Thyroid gland (tissue), 4 donors: ENCODE data around the gene ERVW-1.

Experiments used
- POLR2A ChIP-seq, 2 donors: fragments of 450-650 bp; IDR thresholded peaks; one replicate each; pipeline ENCODE4 v1.6.1; 2017; ENCODE audit warnings: antibody characterized with exemption in 2 of 2, mild to moderate bottlenecking in 2 of 2, moderate library complexity in 1 of 2
- TF ChIP-seq, protein P1 (sequence below), 6 experiments: fragments of 200-600 bp in 3 of 6; fragments of 450-650 bp in 3 of 6; sonication (generic) in 3 of 6; IDR thresholded peaks; one replicate each; pipeline ENCODE4 v1.5.1; 2016 to 2019; ENCODE audit warnings: antibody characterized with exemption in 6 of 6, mild to moderate bottlenecking in 2 of 6, inconsistent platforms in 1 of 6, moderate library complexity in 1 of 6

DNA sequence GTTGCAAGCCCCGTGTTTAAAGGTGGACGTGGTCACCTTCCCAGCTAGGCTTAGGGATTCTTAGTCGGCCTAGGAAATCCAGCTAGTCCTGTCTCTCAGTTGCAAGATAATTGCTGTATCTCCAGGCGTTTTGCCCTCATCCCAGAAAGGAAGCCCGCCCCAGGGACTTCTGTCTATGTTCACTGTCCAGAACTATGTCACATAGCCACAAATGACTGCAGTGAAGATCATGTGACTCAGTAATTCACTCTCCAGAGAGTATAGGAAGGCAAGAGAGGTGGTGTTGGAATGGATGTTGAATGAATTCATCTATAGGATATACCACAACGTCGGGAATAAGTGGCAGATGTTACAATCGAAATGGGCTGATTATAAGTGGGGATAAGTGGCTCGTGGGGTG lies 349 bp upstream of the ERVW-1 start:
- TF ChIP-seq, protein P1, sequence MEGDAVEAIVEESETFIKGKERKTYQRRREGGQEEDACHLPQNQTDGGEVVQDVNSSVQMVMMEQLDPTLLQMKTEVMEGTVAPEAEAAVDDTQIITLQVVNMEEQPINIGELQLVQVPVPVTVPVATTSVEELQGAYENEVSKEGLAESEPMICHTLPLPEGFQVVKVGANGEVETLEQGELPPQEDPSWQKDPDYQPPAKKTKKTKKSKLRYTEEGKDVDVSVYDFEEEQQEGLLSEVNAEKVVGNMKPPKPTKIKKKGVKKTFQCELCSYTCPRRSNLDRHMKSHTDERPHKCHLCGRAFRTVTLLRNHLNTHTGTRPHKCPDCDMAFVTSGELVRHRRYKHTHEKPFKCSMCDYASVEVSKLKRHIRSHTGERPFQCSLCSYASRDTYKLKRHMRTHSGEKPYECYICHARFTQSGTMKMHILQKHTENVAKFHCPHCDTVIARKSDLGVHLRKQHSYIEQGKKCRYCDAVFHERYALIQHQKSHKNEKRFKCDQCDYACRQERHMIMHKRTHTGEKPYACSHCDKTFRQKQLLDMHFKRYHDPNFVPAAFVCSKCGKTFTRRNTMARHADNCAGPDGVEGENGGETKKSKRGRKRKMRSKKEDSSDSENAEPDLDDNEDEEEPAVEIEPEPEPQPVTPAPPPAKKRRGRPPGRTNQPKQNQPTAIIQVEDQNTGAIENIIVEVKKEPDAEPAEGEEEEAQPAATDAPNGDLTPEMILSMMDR (IDR thresholded peaks at IDR 0.05) = no peak
- TF ChIP-seq POLR2A (IDR thresholded peaks at IDR 0.05) = no peak
